CD4-positive, alpha-beta T cell (primary cell): Measurements from ENCODE around the gene PRMT7. TPM values are rescaled to one million over a fixed set of nuclear protein-coding genes. Genes with fewer than 3 reads are reported as not detected.

Experiments used
- ATAC-seq: fragments of 200-7000 bp; cut with Tn5 transposase; one replicate; pipeline ENCODE4 v1.10.0; 2022; ENCODE audit warnings: mild to moderate bottlenecking; ENCODE audit not compliant: poor library complexity
- CTCF ChIA-PET: fragments of 350-600 bp; sonication (Branson Sonifier 250); formaldehyde crosslinking; loops from one replicate; lab custom pipeline; 2021; ENCODE audit warnings: antibody characterized with exemption, inconsistent platforms; lab: Charles Lee
- POLR2A ChIA-PET: fragments of 350-600 bp; sonication (Branson Sonifier 250); formaldehyde crosslinking; loops from one replicate; lab custom pipeline; 2021; ENCODE audit warnings: antibody characterized with exemption, inconsistent platforms; lab: Charles Lee
- DNase-seq, 14 experiments: peaks; one replicate each; pipeline ENCODE4 v3.0.0-alpha.2; 2013 to 2020; ENCODE audit warnings: mixed read lengths in 2 of 14
- H3K27ac ChIP-seq, 2 donors: one replicate each; pipeline versions ENCODE4 v1.5.1 to v1.7.0; 2013; ENCODE audit warnings: low read length in 2 of 2, low read depth in 1 of 2, mild to moderate bottlenecking in 1 of 2
- H3K27me3 ChIP-seq, 2 experiments: 1 replicate in 1 of 2; 2 replicates in 1 of 2; pipeline versions ENCODE4 v1.6.1 to v1.7.0; 2013; ENCODE audit warnings: low read length in 2 of 2, control low read depth in 1 of 2, mild to moderate bottlenecking in 1 of 2, moderate library complexity in 1 of 2; ENCODE audit not compliant: insufficient read depth in 2 of 2, control insufficient read depth in 1 of 2
- H3K36me3 ChIP-seq: one replicate; pipeline ENCODE4 v1.6.1; 2013; ENCODE audit warnings: low read length, control low read depth; ENCODE audit not compliant: insufficient read depth
- H3K4me1 ChIP-seq: one replicate; pipeline ENCODE4 v1.6.1; 2013; ENCODE audit warnings: low read length, control low read depth; ENCODE audit not compliant: insufficient read depth
- H3K4me3 ChIP-seq: one replicate; pipeline ENCODE4 v1.5.1; 2013; ENCODE audit warnings: mild to moderate bottlenecking, low read length, moderate library complexity
- H3K9me3 ChIP-seq, 2 experiments: 1 replicate in 1 of 2; 2 replicates in 1 of 2; pipeline versions ENCODE4 v1.6.1 to v1.7.0; 2013; ENCODE audit warnings: low read length in 2 of 2, mild to moderate bottlenecking in 2 of 2, control low read depth in 1 of 2, moderate library complexity in 1 of 2; ENCODE audit not compliant: control insufficient read depth in 1 of 2, insufficient read depth in 1 of 2
- H3K27ac Mint-ChIP-seq: one replicate; pipeline ENCODE4 v1.8.0; 2020; ENCODE audit warnings: mixed read lengths
- H3K27me3 Mint-ChIP-seq: one replicate; pipeline ENCODE4 v1.8.0; 2021; ENCODE audit warnings: mixed read lengths
- H3K36me3 Mint-ChIP-seq: one replicate; pipeline ENCODE4 v1.8.0; 2021; ENCODE audit warnings: low read depth, mixed read lengths
- H3K4me1 Mint-ChIP-seq: one replicate; pipeline ENCODE4 v1.8.0; 2021; ENCODE audit warnings: low read depth, mixed read lengths
- H3K4me3 Mint-ChIP-seq: one replicate; pipeline ENCODE4 v1.8.0; 2020; ENCODE audit warnings: mild to moderate bottlenecking, mixed read lengths
- H3K9me3 Mint-ChIP-seq: one replicate; pipeline ENCODE4 v1.8.0; 2020; ENCODE audit warnings: mixed read lengths
- intact Hi-C, 2 experiments: fragments of 100-400 bp; cut with DNase I in 1 of 2; cut with micrococcal nuclease in 1 of 2; formaldehyde crosslinking; loops; one replicate each; pipeline versions ENCODE4 v1.15.1 to v1.9.0; 2023 to 2025; cut with DNase I, micrococcal nuclease
- total RNA-seq, 174 experiments: library from RNA in 2 of 174; stranded (reverse) in 2 of 174; gene quantifications; one replicate each; pipeline ENCODE4 v1.2.3 and lab custom pipeline; 2021 to 2026
- TF ChIP-seq, protein P1 (sequence below): fragments of 200-600 bp; IDR thresholded peaks from one replicate; pipeline ENCODE4 v1.8.0; 2022; ENCODE audit warnings: antibody characterized with exemption, mild to moderate bottlenecking

Gene PRMT7
- total RNA-seq, 2 experiments from 2014 or later: 46.3 to 51.0 TPM

DNA sequence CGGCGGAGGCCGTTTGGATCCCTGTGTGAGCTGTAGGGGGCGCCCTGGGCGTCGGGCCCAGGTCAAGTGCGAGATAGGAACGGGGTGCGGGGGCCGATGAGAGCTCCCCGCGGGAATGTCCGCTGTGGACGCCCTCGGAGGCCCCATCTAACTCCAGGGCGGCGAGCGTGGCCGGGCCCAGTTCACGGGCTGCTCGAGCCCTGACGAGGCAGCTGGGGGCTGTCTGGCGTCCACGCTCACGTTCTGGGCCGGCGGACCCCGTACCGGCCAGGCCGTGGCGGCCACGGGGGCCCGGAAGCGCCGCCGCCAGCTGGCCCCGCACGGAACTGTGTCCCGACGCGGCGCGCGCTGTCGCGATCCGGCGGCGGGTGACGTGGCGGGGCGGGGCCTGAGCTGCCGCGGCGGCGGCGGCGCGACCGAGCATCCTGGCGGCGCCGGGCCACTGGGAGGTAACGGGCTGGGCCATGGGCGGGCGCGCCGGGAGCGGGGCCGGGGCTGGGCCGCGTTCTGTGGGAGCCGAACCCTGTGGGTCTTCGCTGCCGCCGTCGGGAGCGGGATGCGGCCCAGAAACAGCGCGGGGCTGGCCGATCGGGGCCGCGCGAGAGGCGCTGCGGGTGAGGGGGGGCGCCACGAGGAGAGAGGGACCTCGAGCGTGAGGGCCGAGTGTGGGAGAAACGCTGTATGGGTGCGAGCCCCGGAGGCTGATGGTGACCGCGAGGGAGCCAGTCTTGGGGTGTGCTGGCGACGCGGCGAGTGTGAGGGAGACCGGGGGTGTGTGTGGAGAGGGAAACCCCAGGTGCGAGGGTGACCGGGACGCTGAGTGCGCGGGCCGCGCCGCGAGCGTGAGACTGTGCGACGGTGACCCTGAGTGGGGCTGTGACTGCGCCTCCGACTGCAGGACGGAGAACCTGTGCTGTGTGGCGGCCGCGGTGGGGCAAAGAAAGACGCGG lies 46.4 kb upstream of the PRMT7 start, which contains the start of gene SLC7A6:
SLC7A6 (plus strand) TSS at position 399 of the 950 bp plus-strand sequence. CDS start 10,201 bp downstream, outside the sequence.
- TF ChIP-seq, protein P1, sequence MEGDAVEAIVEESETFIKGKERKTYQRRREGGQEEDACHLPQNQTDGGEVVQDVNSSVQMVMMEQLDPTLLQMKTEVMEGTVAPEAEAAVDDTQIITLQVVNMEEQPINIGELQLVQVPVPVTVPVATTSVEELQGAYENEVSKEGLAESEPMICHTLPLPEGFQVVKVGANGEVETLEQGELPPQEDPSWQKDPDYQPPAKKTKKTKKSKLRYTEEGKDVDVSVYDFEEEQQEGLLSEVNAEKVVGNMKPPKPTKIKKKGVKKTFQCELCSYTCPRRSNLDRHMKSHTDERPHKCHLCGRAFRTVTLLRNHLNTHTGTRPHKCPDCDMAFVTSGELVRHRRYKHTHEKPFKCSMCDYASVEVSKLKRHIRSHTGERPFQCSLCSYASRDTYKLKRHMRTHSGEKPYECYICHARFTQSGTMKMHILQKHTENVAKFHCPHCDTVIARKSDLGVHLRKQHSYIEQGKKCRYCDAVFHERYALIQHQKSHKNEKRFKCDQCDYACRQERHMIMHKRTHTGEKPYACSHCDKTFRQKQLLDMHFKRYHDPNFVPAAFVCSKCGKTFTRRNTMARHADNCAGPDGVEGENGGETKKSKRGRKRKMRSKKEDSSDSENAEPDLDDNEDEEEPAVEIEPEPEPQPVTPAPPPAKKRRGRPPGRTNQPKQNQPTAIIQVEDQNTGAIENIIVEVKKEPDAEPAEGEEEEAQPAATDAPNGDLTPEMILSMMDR: peak; percentile 63
- ChIA-PET POLR2A (interaction anchor here (0.6 to 5.1 kb wide), 19 partner anchors 8 to 185 kb away, joined by 3 to 151 read pairs (median 6); partner anchors contain the start of genes ESRP2, NFATC3, PLA2G15 and PRMT7), CTCF (interaction anchor here (0.6 to 5.8 kb wide), 15 partner anchors 10 to 246 kb away, joined by 3 to 278 read pairs (median 4); partner anchors contain the start of genes PLA2G15, PRMT7 and SLC7A6OS)
- peak within 1 kb of the TSS; percentile 94 for H3K27ac Mint-ChIP-seq
- Histone ChIP-seq H3K9me3 (no peaks in the 10 kb centered on the region), H3K27me3 (no peaks in the 10 kb centered on the region), H3K4me1 (peaks cover 62% of the 10 kb centered on the region), H3K27ac (peak within 1 kb of the TSS; percentile 96 to 99), H3K4me3 (peak within 1 kb of the TSS; percentile 74), H3K36me3 (peaks cover 24% of the 10 kb centered on the region)
- peak; percentile 59 to 94 (median 76) for DNase-seq
- H3K4me3 Mint-ChIP-seq: peak within 1 kb of the TSS; percentile 98
- no peaks in the 10 kb centered on the region for H3K9me3 Mint-ChIP-seq
- peaks cover 62% of the 10 kb centered on the region for H3K4me1 Mint-ChIP-seq
- intact Hi-C loops: loop anchor here (1.0 to 5.0 kb wide), 7 partner anchors 12 to 253 kb away; partner anchors contain the start of genes PRMT7 (in 1 of the 2) and SLC7A6OS (in 1 of the 2)
- peaks cover 46% of the 10 kb centered on the region for H3K36me3 Mint-ChIP-seq
- no peaks in the 10 kb centered on the region for H3K27me3 Mint-ChIP-seq
- peak; percentile 69 for ATAC-seq

- peaks cover 22% of the 10 kb centered on the region for H3K36me3 ChIP-seq
- no peaks in the 10 kb centered on the region for H3K27me3 Mint-ChIP-seq
- H3K4me1 Mint-ChIP-seq: peaks cover 71% of the 10 kb centered on the region
- CTCF ChIA-PET: interaction anchor here (5.3 to 5.8 kb wide), 2 partner anchors 25 to 61 kb away, joined by 148 to 278 read pairs; no protein-coding TSS in a partner anchor
- peak; percentile 28 for ATAC-seq
- peak overlapping the region; percentile 74 for H3K4me3 ChIP-seq
- H3K27ac Mint-ChIP-seq: peak overlapping the region; percentile 94
- POLR2A ChIA-PET: interaction anchor here (0.6 to 5.1 kb wide), 4 partner anchors 10 to 70 kb away, joined by 3 to 151 read pairs (median 60); partner anchors contain the start of genes PRMT7 and SLC7A6OS
- H3K9me3 ChIP-seq: no peaks in the 10 kb centered on the region
- intact Hi-C loops: loop anchor here (1.0 to 2.0 kb wide), 4 partner anchors 11 to 23 kb away; no protein-coding TSS in a partner anchor
- peaks cover 71% of the 10 kb centered on the region for H3K4me1 ChIP-seq
- peaks cover 51% of the 10 kb centered on the region for H3K36me3 Mint-ChIP-seq
- TF ChIP-seq, protein P1: no peak
- H3K27me3 ChIP-seq: no peaks in the 10 kb centered on the region
- DNase-seq: peak in 10 of 14 experiments; percentile 17 to 85 (median 56)
- H3K27ac ChIP-seq: peak overlapping the region; percentile 93 to 99
- H3K4me3 Mint-ChIP-seq: peak overlapping the region; percentile 93
- no peaks in the 10 kb centered on the region for H3K9me3 Mint-ChIP-seq
These were observed 45.5 kb upstream of the PRMT7 start for GRCh38 chr16:68265078-68265920.
